Thoracic aorta (tissue), 2 donors: ENCODE data around the gene TLCD5. TPM values are rescaled to one million over a fixed set of nuclear protein-coding genes. Genes with fewer than 3 reads are reported as not detected.
A peak's percentile ranks its signal among the peaks of the same experiment; 100 is the strongest.

Source experiments
- ATAC-seq: fragments of 150-250 bp; one replicate; pipeline ENCODE4 v1.8.0; 2017; ENCODE audit warnings: low read depth; ENCODE audit not compliant: insufficient number of reproducible peaks, low FRiP score
- DNase-seq: peaks from one replicate; pipeline ENCODE4 v3.0.0-alpha.2; 2020; ENCODE audit warnings: low spot score
- H3K27ac ChIP-seq, 2 donors: fragments of 200-600 bp; sonication (generic); 1 replicate in 1 of 2; 2 replicates in 1 of 2; pipeline ENCODE4 v1.5.1; 2016; ENCODE audit warnings: mild to moderate bottlenecking in 2 of 2, moderate library complexity in 2 of 2
- H3K27me3 ChIP-seq: fragments of 200-600 bp; sonication (generic); replicated peaks from 2 replicates; pipeline ENCODE4 v1.6.0; 2016; ENCODE audit warnings: mild to moderate bottlenecking; ENCODE audit not compliant: insufficient read depth
- H3K36me3 ChIP-seq: fragments of 200-600 bp; sonication (generic); one replicate; pipeline ENCODE4 v1.5.1; 2016
- H3K4me1 ChIP-seq, 2 donors: fragments of 200-600 bp; sonication (generic); 1 replicate in 1 of 2; 2 replicates in 1 of 2; pipeline versions ENCODE4 v1.5.1 to v1.6.0; 2016; ENCODE audit warnings: low read depth in 2 of 2, mild to moderate bottlenecking in 1 of 2; ENCODE audit not compliant: control insufficient read depth in 1 of 2
- H3K4me3 ChIP-seq: fragments of 200-600 bp; sonication (generic); 2 replicates; pipeline ENCODE4 v1.5.1; 2016; ENCODE audit warnings: mild to moderate bottlenecking
- H3K9me3 ChIP-seq: fragments of 200-600 bp; sonication (generic); 2 replicates; pipeline ENCODE4 v1.5.1; 2016
- total RNA-seq, 2 donors: library from RNA; depleted of rRNA; stranded (reverse); fragments of >200 nt; gene quantifications; one replicate each; pipeline versions ENCODE4 v1.1.0 to v1.2.3, GENCODE V29; 2016
- TF ChIP-seq, protein P1 (sequence below): fragments of 200-600 bp; sonication (generic); IDR thresholded peaks from one replicate; pipeline ENCODE4 v1.5.1; 2019; ENCODE audit warnings: antibody characterized with exemption

The TLCD5 gene
- total RNA-seq, 2 donors from 2014 or later: 8.0 to 10.7 TPM

DNA sequence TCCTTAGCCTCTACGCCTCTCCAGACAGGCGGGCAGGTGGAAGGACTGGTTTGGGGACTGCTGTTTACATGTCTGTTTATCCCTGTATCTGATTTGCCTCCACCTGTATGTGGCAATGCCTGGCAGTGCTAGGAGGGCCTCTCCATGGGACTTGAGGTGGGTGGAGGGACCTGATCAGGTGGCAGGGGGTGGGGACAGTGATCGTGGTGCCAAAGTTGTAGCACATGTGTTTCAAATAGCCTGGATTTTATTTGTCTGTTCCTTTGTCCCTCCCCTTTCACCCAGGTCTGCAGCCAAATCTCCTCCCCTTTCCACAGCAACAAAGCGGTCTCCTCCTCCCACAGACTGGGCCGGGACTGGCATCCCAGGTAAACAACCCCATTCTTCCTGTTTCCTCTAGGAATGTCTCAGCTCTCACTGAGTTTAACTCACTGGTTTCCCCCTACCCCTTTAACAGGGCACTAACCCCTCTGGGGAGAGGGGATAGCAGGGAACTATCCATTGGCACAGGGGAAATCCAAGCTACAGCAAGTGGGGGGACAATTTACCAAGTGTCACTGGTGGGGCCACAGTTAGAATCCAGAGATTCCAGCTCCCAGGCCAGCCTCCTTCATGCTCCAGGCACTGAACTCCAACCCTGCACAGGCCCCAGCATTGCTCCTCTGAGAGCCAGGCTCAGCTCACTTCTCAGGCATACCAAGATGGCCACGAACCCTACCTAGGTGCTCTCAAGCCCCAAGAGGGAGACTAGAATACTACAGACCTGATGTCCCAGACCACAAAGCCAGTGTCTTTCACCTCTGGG lies 22.9 kb upstream of the TLCD5 start:
- ATAC-seq: no peak
- Histone ChIP-seq H3K9me3 (no peaks in the 10 kb centered on the region), H3K27ac (no peak overlapping the region), H3K27me3 (no peaks in the 10 kb centered on the region), H3K36me3 (no peaks in the 10 kb centered on the region), H3K4me3 (no peak overlapping the region), H3K4me1 (peaks cover 0 to 15% of the 10 kb centered on the region in 2 donors)
- TF ChIP-seq, protein P1, sequence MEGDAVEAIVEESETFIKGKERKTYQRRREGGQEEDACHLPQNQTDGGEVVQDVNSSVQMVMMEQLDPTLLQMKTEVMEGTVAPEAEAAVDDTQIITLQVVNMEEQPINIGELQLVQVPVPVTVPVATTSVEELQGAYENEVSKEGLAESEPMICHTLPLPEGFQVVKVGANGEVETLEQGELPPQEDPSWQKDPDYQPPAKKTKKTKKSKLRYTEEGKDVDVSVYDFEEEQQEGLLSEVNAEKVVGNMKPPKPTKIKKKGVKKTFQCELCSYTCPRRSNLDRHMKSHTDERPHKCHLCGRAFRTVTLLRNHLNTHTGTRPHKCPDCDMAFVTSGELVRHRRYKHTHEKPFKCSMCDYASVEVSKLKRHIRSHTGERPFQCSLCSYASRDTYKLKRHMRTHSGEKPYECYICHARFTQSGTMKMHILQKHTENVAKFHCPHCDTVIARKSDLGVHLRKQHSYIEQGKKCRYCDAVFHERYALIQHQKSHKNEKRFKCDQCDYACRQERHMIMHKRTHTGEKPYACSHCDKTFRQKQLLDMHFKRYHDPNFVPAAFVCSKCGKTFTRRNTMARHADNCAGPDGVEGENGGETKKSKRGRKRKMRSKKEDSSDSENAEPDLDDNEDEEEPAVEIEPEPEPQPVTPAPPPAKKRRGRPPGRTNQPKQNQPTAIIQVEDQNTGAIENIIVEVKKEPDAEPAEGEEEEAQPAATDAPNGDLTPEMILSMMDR: no peak
- no peak for DNase-seq

- H3K27me3 ChIP-seq: no peaks in the 10 kb centered on the region
- no peaks in the 10 kb centered on the region for H3K36me3 ChIP-seq
- TF ChIP-seq, protein P1: peak; percentile 85
- ATAC-seq (no peak), DNase-seq (no peak)
- peaks cover 0 to 15% of the 10 kb centered on the region in 2 donors for H3K4me1 ChIP-seq
- H3K27ac ChIP-seq: no peak overlapping the region
- H3K9me3 ChIP-seq: no peaks in the 10 kb centered on the region
- no peak overlapping the region for H3K4me3 ChIP-seq
Measured at GRCh38 chr11:120303004-120303637, 22.0 kb upstream of the TLCD5 start.

DNA sequence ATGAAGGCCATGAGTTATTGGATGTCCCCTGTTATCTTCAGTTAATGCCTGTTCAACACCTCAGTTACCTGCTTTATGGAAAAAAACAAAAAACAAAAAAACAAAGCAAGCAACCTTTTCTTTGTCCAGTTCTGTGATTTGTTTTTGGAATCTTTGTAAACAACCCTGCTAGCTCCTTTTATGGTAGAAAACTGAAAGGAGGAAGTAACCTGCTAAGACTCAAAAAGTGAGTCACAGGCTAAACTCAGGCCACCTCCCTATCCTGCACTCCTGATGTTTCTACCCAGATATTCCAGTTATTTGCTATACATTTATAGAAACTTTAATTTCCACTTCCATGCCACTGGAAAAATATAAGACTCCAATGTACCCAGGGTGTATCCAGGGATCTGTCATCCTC lies 20.6 kb upstream of the TLCD5 start:
- peaks cover 0 to 15% of the 10 kb centered on the region in 2 donors for H3K4me1 ChIP-seq
- TF ChIP-seq, protein P1: no peak

DNA sequence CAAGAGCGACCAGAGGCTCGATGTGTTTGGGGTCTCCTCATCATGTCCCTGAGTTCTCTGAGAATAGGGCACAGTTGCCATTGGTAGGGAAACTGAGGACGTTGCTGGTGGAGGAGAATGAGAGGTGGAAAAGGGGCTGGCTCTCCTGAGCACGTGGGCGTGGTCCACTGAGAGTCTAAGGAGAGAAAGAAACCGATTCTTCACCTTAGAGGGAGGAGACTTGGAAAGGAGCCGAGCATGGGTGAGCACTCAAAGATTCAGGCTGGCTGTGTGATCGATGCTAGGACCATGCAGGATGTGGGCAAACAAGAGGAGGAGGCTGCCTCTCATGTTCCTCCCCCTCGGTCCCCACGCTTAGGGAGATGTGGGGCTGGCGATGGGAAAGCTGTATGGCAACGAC lies 19.8 kb upstream of the TLCD5 start:
- H3K36me3 ChIP-seq: no peaks in the 10 kb centered on the region
- H3K4me1 ChIP-seq: peaks cover 0 to 13% of the 10 kb centered on the region in 2 donors
- DNase-seq (no peak), ATAC-seq (no peak)
- no peaks in the 10 kb centered on the region for H3K9me3 ChIP-seq
- H3K27me3 ChIP-seq: no peaks in the 10 kb centered on the region
- no peak overlapping the region for H3K4me3 ChIP-seq
- H3K27ac ChIP-seq: no peak overlapping the region
- TF ChIP-seq, protein P1: no peak

More for the DNA sequence above, 20.6 kb upstream of the TLCD5 start:
- ATAC-seq: no peak
- Histone ChIP-seq H3K36me3 (no peaks in the 10 kb centered on the region), H3K27me3 (no peaks in the 10 kb centered on the region), H3K4me3 (no peak overlapping the region), H3K9me3 (no peaks in the 10 kb centered on the region), H3K27ac (no peak overlapping the region)
- no peak for DNase-seq

DNA sequence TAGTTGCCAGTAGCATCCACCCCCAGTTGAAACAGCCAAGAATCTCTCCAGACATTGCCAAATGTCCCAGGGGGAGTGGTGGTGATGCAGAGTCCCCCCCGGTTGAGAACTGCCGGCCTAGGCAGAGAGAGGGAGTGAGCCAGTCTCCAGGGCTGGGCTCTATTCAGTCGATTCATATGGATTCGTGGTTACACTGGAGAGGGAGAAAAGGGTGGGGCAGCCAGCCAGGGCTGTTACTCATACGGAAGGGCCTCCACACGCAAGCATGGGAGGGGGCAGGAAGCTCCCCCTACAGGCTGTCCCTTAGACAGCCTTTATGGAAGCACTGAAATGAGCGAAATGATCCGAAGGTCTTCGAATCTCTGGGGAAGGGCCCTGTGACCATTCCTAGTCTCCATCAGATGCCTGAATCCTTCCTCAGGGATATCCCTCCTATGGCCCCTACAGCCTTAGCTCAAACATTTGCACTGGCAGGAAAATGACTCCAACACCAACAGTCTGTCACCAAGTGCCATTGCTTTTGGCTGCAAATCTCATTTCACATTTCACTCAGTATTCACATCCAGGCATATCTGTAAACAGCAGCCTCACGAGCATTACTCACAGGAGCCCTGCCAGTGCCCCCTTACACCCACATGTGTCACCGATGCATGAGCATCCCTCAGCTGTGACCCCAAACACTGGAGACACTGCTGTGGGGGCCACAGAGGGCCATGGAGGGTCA lies 18.4 kb upstream of the TLCD5 start:
- no peak for DNase-seq
- Histone ChIP-seq H3K27ac (no peak overlapping the region), H3K27me3 (no peaks in the 10 kb centered on the region), H3K4me3 (no peak overlapping the region), H3K4me1 (peaks cover 0 to 7% of the 10 kb centered on the region in 2 donors), H3K9me3 (no peaks in the 10 kb centered on the region), H3K36me3 (no peaks in the 10 kb centered on the region)
- no peak for ATAC-seq
- TF ChIP-seq, protein P1: no peak
